H1 (cell line): ENCODE data around the gene TRIM62. TPM values are rescaled to one million over a fixed set of nuclear protein-coding genes. Genes with fewer than 3 reads are reported as not detected.

ENCODE experiments used
- CTCF ChIA-PET: fragments of 300-600 bp; sonication (Branson Sonifier 250); formaldehyde crosslinking; loops from one replicate; lab custom pipeline; 2021; ENCODE audit not compliant: partially characterized antibody; lab: Charles Lee
- POLR2A ChIA-PET: fragments of 300-600 bp; sonication (Branson Sonifier 250); formaldehyde crosslinking; loops from one replicate; lab custom pipeline; 2021; ENCODE audit warnings: inconsistent platforms; ENCODE audit not compliant: partially characterized antibody; lab: Charles Lee
- DNase-seq, 2 experiments: peaks; one replicate each; pipeline versions ENCODE4 v3.0.0 to v3.0.0-alpha.2; 2010 to 2022; ENCODE audit warnings: low spot score in 2 of 2, low read depth in 1 of 2, mixed read lengths in 1 of 2
- FAIRE-seq: peaks from 2 replicates; lab custom pipeline; 2011; peaks lifted over from hg19 to GRCh38; lab: Jason Lieb, UNC
- H2AFZ ChIP-seq: 2 replicates; pipeline ENCODE4 v1.8.1; 2012; ENCODE audit warnings: low read length, inconsistent platforms
- H2AK5ac ChIP-seq: 2 replicates; pipeline ENCODE4 v1.6.1; 2013; ENCODE audit warnings: low read depth, low read length
- H2BK120ac ChIP-seq: replicated peaks from 2 replicates; pipeline ENCODE3; 2013; ENCODE audit warnings: low read depth, low read length, inconsistent platforms
- H2BK12ac ChIP-seq: 2 replicates; pipeline ENCODE4 v1.6.1; 2013; ENCODE audit warnings: low read depth, low read length
- H2BK15ac ChIP-seq: 2 replicates; pipeline ENCODE4 v1.6.1; 2013; ENCODE audit warnings: low read length
- H2BK20ac ChIP-seq: 2 replicates; pipeline ENCODE4 v1.6.1; 2013; ENCODE audit warnings: low read length
- H2BK5ac ChIP-seq: 2 replicates; pipeline ENCODE4 v1.6.1; 2013; ENCODE audit warnings: low read depth, low read length
- H3K14ac ChIP-seq: 2 replicates; pipeline ENCODE4 v1.6.1; 2013; ENCODE audit warnings: inconsistent platforms; ENCODE audit not compliant: insufficient read length
- H3K18ac ChIP-seq: 2 replicates; pipeline ENCODE4 v1.6.1; 2013; ENCODE audit warnings: low read length; ENCODE audit errors: extremely low read depth
- H3K23ac ChIP-seq: 2 replicates; pipeline ENCODE4 v1.6.1; 2013; ENCODE audit warnings: inconsistent platforms; ENCODE audit not compliant: insufficient read length
- H3K23me2 ChIP-seq: 2 replicates; pipeline ENCODE4 v1.6.1; 2013; ENCODE audit warnings: low read depth, low read length
- H3K27ac ChIP-seq: 2 replicates; pipeline ENCODE4 v1.6.1; 2011; ENCODE audit warnings: low read depth, low read length, inconsistent platforms
- H3K27me3 ChIP-seq, 4 experiments: replicated peaks in 1 of 4; 1 replicate in 1 of 4; 2 replicates in 3 of 4; pipeline versions ENCODE4 v1.6.1 to v1.8.1; 2011 to 2013; ENCODE audit warnings: low read length in 3 of 4, mild to moderate bottlenecking in 3 of 4, inconsistent platforms in 2 of 4, mixed read lengths in 2 of 4, moderate library complexity in 1 of 4; ENCODE audit not compliant: control insufficient read depth in 3 of 4, insufficient read depth in 3 of 4; ENCODE audit errors: extremely low read depth in 1 of 4
- H3K36me3 ChIP-seq, 4 experiments: 2 replicates each; pipeline versions ENCODE4 v1.6.1 to v1.8.1; 2011 to 2013; ENCODE audit warnings: mild to moderate bottlenecking in 4 of 4, low read length in 3 of 4, moderate library complexity in 2 of 4, control low read depth in 1 of 4, inconsistent platforms in 1 of 4; ENCODE audit not compliant: insufficient read depth in 4 of 4, control insufficient read depth in 2 of 4
- H3K4ac ChIP-seq: replicated peaks from 2 replicates; pipeline ENCODE3; 2013; ENCODE audit warnings: low read length, low read depth, mixed read lengths, inconsistent platforms; ENCODE audit not compliant: insufficient read length
- H3K4me1 ChIP-seq, 4 experiments: replicated peaks in 1 of 4; 1 replicate in 1 of 4; 2 replicates in 3 of 4; pipeline versions ENCODE4 v1.6.1 to v1.8.1; 2011 to 2013; ENCODE audit warnings: low read length in 3 of 4, inconsistent platforms in 2 of 4, mixed read lengths in 1 of 4; ENCODE audit not compliant: insufficient read depth in 4 of 4, control insufficient read depth in 3 of 4
- H3K4me2 ChIP-seq, 2 experiments: 2 replicates each; pipeline versions ENCODE4 v1.6.1 to v1.8.1; 2011 to 2013; ENCODE audit warnings: low read depth in 2 of 2, low read length in 2 of 2, control low read depth in 1 of 2, inconsistent platforms in 1 of 2, mild to moderate bottlenecking in 1 of 2; ENCODE audit not compliant: insufficient read depth in 1 of 2
- H3K4me3 ChIP-seq, 4 experiments: fragments of 200-600, 300-600 bp in 1 of 4; sonication (generic), shearing (Covaris generic), sonication (Bioruptor Twin) in 1 of 4; 2 replicates each; pipeline versions ENCODE4 v1.5.1 to v1.8.1; 2011 to 2016; ENCODE audit warnings: low read length in 4 of 4, low read depth in 3 of 4, control low read depth in 2 of 4, inconsistent platforms in 2 of 4, mild to moderate bottlenecking in 2 of 4, mixed read lengths in 1 of 4, moderate library complexity in 1 of 4; ENCODE audit not compliant: insufficient read depth in 2 of 4; ENCODE audit errors: extremely low read depth in 1 of 4
- H3K56ac ChIP-seq: replicated peaks from 2 replicates; pipeline ENCODE3; 2013; ENCODE audit warnings: low read depth, mild to moderate bottlenecking, mixed read lengths, low read length, inconsistent platforms; ENCODE audit not compliant: insufficient read length
- H3K79me1 ChIP-seq: 2 replicates; pipeline ENCODE4 v1.6.1; 2013; ENCODE audit warnings: low read depth, low read length, control low read depth
- H3K79me2 ChIP-seq, 2 experiments: 2 replicates each; pipeline versions ENCODE4 v1.6.1 to v1.8.1; 2012 to 2013; ENCODE audit warnings: low read length in 2 of 2, mild to moderate bottlenecking in 2 of 2, inconsistent platforms in 1 of 2; ENCODE audit not compliant: insufficient read depth in 2 of 2, control insufficient read depth in 1 of 2
- H3K9ac ChIP-seq, 4 experiments: replicated peaks in 1 of 4; 1 replicate in 1 of 4; 2 replicates in 3 of 4; pipeline versions ENCODE4 v1.6.1 to v1.8.1; 2011 to 2013; ENCODE audit warnings: low read depth in 3 of 4, low read length in 3 of 4, control low read depth in 2 of 4, mild to moderate bottlenecking in 2 of 4, moderate library complexity in 2 of 4, inconsistent platforms in 1 of 4; ENCODE audit errors: extremely low read depth in 1 of 4
- H3K9me3 ChIP-seq, 2 experiments: 2 replicates each; pipeline versions ENCODE4 v1.6.1 to v1.8.1; 2012 to 2013; ENCODE audit warnings: mild to moderate bottlenecking in 2 of 2, moderate library complexity in 2 of 2, control low read depth in 1 of 2, inconsistent platforms in 1 of 2, low read depth in 1 of 2, low read length in 1 of 2, mixed read lengths in 1 of 2; ENCODE audit not compliant: insufficient read depth in 2 of 2
- H4K20me1 ChIP-seq, 2 experiments: replicated peaks in 1 of 2; 2 replicates each; pipeline versions ENCODE3 to v1.8.1; 2011 to 2013; ENCODE audit warnings: inconsistent platforms in 2 of 2, low read length in 2 of 2, mild to moderate bottlenecking in 1 of 2; ENCODE audit not compliant: insufficient read depth in 2 of 2, control insufficient read depth in 1 of 2
- H4K5ac ChIP-seq: 2 replicates; pipeline ENCODE4 v1.6.1; 2013; ENCODE audit warnings: low read length, low read depth, mixed read lengths, inconsistent platforms; ENCODE audit not compliant: insufficient read length
- H4K8ac ChIP-seq: 2 replicates; pipeline ENCODE4 v1.8.0; 2013; ENCODE audit warnings: mild to moderate bottlenecking, moderate library complexity, low read length, inconsistent platforms; ENCODE audit not compliant: insufficient read depth; ENCODE audit errors: extremely low read depth
- H4K91ac ChIP-seq: replicated peaks from 2 replicates; pipeline ENCODE3; 2013; ENCODE audit warnings: low read length, mixed read lengths, inconsistent platforms; ENCODE audit not compliant: insufficient read length
- BACH1 ChIP-seq: IDR thresholded peaks from 2 replicates; pipeline ENCODE4 v1.6.1; 2012; ENCODE audit warnings: low read length, improper control_type of control experiment
- CBX8 ChIP-seq: fragments of 300-800, 300-1000 bp; sonication (generic); IDR thresholded peaks from 2 replicates; pipeline ENCODE4 v1.7.1; 2016; ENCODE audit warnings: low read depth, low read length, borderline replicate concordance
- JUND ChIP-seq: IDR thresholded peaks from 2 replicates; pipeline ENCODE4 v1.6.1; 2011; ENCODE audit warnings: mild to moderate bottlenecking, improper control_type of control experiment, low read length
- KDM4A ChIP-seq: IDR thresholded peaks from one replicate; pipeline ENCODE4 v1.7.1; 2012; ENCODE audit warnings: low read depth, mild to moderate bottlenecking, moderate library complexity, low read length, inconsistent platforms; ENCODE audit not compliant: severe bottlenecking
- KDM5A ChIP-seq: fragments of 200-600 bp; IDR thresholded peaks from 2 replicates; pipeline ENCODE4 v1.7.1; 2012; ENCODE audit warnings: mild to moderate bottlenecking, low read length, inconsistent platforms, mixed read lengths
- MAFK ChIP-seq: IDR thresholded peaks from 2 replicates; pipeline ENCODE4 v1.6.1; 2012; ENCODE audit warnings: low read depth, mild to moderate bottlenecking, improper control_type of control experiment, low read length
- RFX5 ChIP-seq: IDR thresholded peaks from 2 replicates; pipeline ENCODE4 v1.6.1; 2011; ENCODE audit warnings: low read depth, low read length, improper control_type of control experiment, borderline replicate concordance
- WGBS, 2 experiments: shearing (Covaris generic) in 1 of 2; methylation state at CpG; one replicate each; pipeline versions ENCODE4 v1.1.6 to v1.1.7; 2013 to 2015; ENCODE audit warnings: low lambda C conversion rate in 2 of 2, mixed read lengths in 2 of 2, inconsistent platforms in 1 of 2, low coverage in 1 of 2, missing lambda C conversion rate in 1 of 2; ENCODE audit not compliant: insufficient replicate concordance in 2 of 2, insufficient coverage in 1 of 2, insufficient read length in 1 of 2; ENCODE audit errors: extremely low coverage in 1 of 2, missing lambda C conversion rate in 1 of 2; 5-methylcytosine and 5-hydroxymethylcytosine counted together
- polyA plus RNA-seq, 7 experiments: library from polyadenylated mRNA; depleted of rRNA in 3 of 7; stranded (reverse) in 5 of 7; unstranded in 2 of 7; fragments of >200 nt in 5 of 7; fragments of 200-250 nt in 2 of 7; gene quantifications; 1 replicate in 5 of 7; 2 replicates in 1 of 7; 4 replicates in 1 of 7; pipeline versions ENCODE4 v1.2.1 to v1.2.3, GENCODE V29; 2011 to 2013; ENCODE audit warnings: missing spikeins in 2 of 7, mixed read lengths in 2 of 7
- total RNA-seq: library from RNA; stranded (reverse); fragmentation: NEBNext Ultra II Directional; extraction: Animal tissue kit (Norgen Biotek cat#: 25700); gene quantifications from 2 replicates; pipeline ENCODE4 v1.2.1, GENCODE V29; 2021

The TRIM62 gene
- total and polyA plus RNA-seq, 2 of the 8 experiments (the other 6 are each of a cell fraction or from before 2014, with no cell fraction given): 6.3 to 10.8 TPM

GRCh38 chr1:33097137-33097611, 84.7 kb downstream of the TRIM62 start:
- WGBS, 2 experiments: 76% methylated on average over 3 of the region's 3 CpGs; no CpG with 5 or more reads in 1 of the 2 experiments
- Histone ChIP-seq H3K79me1 (no peaks in the 10 kb centered on the region), H2BK12ac (no peak overlapping the region), H3K36me3 (no peaks in the 10 kb centered on the region), H3K27me3 (peaks cover 0 to under 1% (median under 1%) of the 10 kb centered on the region in 4 experiments; a peak in 1 of 7 replicates), H3K23me2 (no peaks in the 10 kb centered on the region), H2AK5ac (no peak overlapping the region), H3K23ac (no peak overlapping the region), H2BK15ac (no peak overlapping the region), H4K91ac (no peak overlapping the region), H3K27ac (no peak overlapping the region), H2BK20ac (no peak overlapping the region), H4K8ac (no peak overlapping the region), H3K4me3 (no peak overlapping the region), H2BK5ac (no peak overlapping the region), H2BK120ac (no peak overlapping the region), H3K4me1 (peaks cover 0 to 3% (median 1%) of the 10 kb centered on the region in 4 experiments; a peak in 3 of 7 replicates), H3K56ac (no peak overlapping the region), H3K9me3 (no peaks in the 10 kb centered on the region), H3K79me2 (no peaks in the 10 kb centered on the region), H4K5ac (no peak overlapping the region), H4K20me1 (no peaks in the 10 kb centered on the region), H3K18ac (no peak overlapping the region), H3K9ac (no peak overlapping the region), H3K4ac (no peak overlapping the region), H2AFZ (no peak overlapping the region), H3K14ac (no peak overlapping the region), H3K4me2 (no peak overlapping the region)
- ChIA-PET CTCF (interaction anchor here (0.7 to 3.7 kb wide), 4 partner anchors 11 to 373 kb away, joined by 3 to 14 read pairs (median 11); no protein-coding TSS in a partner anchor), POLR2A (interaction anchor here (0.6 kb wide), 1 partner anchor 157 kb away, joined by 3 read pairs; no protein-coding TSS in a partner anchor)
- no peak for TF ChIP-seq CBX8
- TF ChIP-seq KDM4A: no peak
- no peak for TF ChIP-seq RFX5
- TF ChIP-seq MAFK: peak; percentile 80
- no peak for TF ChIP-seq JUND
- TF ChIP-seq BACH1: peak; percentile 79
- no peak for TF ChIP-seq KDM5A
- FAIRE-seq: no peak
- peak in 1 of 2 experiments; percentile 23 for DNase-seq
